Fibroblast of villous mesenchyme (primary cell): Measurements from ENCODE around the gene PLAAT2. TPM values are rescaled to one million over a fixed set of nuclear protein-coding genes. Genes with fewer than 3 reads are reported as not detected.
A peak's percentile ranks its signal among the peaks of the same experiment; 100 is the strongest.
"Not testable (repeated sequence)": the region's sequence is repeated elsewhere in the genome, so short reads cannot be mapped to it uniquely, and the experiment has no call there.

Experiments used
- DNase-seq: peaks from one replicate; pipeline ENCODE4 v3.0.0-alpha.2; 2010; ENCODE audit warnings: low read depth
- H3K4me3 ChIP-seq: 2 replicates; pipeline ENCODE4 v1.5.1; 2011; ENCODE audit warnings: low read depth, mild to moderate bottlenecking, low read length
- CTCF ChIP-seq: IDR thresholded peaks from 2 replicates; pipeline ENCODE4 v1.5.1; 2012; ENCODE audit warnings: low read depth, mild to moderate bottlenecking, low read length; ENCODE audit not compliant: insufficient read depth
- total RNA-seq: library from RNA; depleted of rRNA; stranded (reverse); fragments of >200 nt; gene quantifications from 2 replicates; pipeline ENCODE4 v1.2.3, GENCODE V29; 2012

PLAAT2 gene
- total RNA-seq, 1 donor = not detected

DNA sequence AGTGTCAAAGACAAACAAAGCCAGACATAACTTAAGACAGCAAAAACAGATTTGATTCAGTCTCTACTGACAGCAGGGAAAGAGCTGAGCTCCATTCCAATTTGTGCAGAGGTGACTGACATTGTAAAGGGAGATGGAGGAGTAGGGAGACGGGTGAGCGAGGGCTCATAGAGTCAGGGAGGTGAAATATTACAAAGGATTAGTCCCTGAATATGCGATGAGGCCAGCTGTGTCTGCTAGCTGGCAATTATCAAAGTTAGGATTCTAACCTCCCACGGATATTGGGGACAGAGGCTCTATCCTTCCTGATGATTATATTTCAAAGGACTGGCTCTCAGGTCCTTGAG is 8.3 kb downstream of the PLAAT2 start:
- no peak for DNase-seq
- TF ChIP-seq CTCF = no peak
- H3K4me3 ChIP-seq = no peak overlapping the region

- TF ChIP-seq CTCF = no peak
These were observed 9.4 kb downstream of the PLAAT2 start for GRCh38 chr11:63553759-63554158.

GRCh38 chr11:63552921-63553320 is 10.3 kb downstream of the PLAAT2 start:
- TF ChIP-seq CTCF = no peak
- no peak for DNase-seq
- H3K4me3 ChIP-seq = no peak overlapping the region

More at GRCh38 chr11:63553759-63554158, 9.4 kb downstream of the PLAAT2 start:
- no peak overlapping the region for H3K4me3 ChIP-seq
- DNase-seq = peak; percentile 36

DNA sequence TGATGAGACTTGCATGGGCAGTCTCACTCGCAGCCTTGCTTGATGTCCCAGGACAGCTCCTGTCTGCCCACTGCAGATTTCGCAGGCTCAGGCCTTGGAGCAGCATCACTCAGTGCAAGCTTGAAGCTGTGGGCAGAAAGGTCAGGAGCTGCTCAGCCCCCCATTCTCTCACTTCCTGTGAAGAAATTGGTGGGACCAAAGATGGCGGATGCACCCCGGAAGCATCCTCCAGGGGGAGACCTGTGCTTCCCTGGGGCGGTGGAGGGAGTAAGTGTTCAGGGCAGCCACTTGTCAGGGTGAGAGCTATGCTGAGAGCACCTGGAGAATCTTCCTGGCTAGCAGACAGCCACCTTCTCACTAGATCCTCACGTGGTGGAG is 11.3 kb downstream of the PLAAT2 start:
- DNase-seq = no peak
- TF ChIP-seq CTCF = no peak
- H3K4me3 ChIP-seq = no peak overlapping the region

DNA sequence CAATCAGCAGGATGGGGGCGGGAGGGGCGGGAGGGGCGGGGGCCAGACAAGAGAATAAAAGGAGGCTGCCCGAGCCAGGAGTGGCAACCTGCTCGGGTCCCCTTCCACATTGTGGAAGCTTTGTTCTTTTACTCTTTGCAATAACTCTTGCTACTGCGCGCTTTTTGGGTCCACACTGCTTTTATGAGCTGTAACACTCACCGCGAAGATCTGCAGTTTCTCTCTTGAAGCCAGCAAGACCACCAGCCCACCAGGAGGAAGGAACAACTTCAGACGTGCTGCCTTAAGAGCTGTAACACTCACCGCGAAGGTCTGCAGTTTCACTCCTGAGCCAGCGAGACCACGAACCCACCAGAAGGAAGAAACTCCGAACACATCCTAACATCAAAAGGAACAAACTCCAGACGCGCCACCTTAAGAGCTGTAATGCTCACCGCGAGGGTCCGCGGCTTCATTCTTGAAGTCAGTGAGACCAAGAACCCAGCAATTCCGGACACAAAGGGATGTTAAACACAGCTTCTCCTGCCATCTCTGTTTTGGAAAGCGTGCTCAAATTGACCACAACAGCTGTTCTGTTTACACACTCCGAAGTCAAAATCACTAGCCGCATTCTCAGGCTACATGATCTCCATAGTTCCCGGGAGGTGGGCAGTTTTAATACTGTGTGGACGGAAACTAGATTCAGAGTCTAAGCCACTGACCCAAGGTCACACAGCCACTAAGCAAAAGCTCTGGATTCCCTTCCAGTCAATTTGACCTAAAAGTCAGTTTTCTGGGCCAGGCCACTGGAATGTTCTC is 11.9 kb downstream of the PLAAT2 start:
- no peak for DNase-seq
- no peak overlapping the region for H3K4me3 ChIP-seq
- no peak for TF ChIP-seq CTCF

DNA sequence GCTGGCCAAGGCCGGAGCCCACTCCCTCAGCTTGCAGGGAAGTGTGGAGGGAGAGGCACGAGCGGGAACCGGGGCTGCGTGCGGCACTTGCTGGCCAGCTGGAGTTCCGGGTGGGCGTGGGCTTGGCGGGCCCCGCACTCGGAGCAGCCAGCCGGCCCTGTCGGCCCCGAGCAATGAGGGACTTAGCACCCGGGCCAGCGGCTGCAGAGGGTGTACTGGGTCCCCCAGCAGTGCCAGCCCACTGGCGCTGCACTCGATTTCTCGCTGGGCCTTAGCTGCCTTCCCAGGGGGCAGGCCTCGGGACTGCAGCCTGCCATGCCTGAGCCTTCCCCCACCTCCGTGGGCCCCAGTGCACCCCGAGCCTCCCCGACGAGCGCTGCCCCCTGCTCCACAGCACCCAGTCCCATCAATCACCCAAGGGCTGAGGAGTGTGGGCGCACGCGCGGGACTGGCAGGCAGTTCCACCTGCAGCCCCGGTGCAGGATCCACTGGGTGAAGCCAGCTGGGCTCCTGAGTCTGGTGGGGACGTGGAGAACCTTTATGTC is 13.0 kb downstream of the PLAAT2 start:
- not testable (repeated sequence) for H3K4me3 ChIP-seq, DNase-seq

DNA sequence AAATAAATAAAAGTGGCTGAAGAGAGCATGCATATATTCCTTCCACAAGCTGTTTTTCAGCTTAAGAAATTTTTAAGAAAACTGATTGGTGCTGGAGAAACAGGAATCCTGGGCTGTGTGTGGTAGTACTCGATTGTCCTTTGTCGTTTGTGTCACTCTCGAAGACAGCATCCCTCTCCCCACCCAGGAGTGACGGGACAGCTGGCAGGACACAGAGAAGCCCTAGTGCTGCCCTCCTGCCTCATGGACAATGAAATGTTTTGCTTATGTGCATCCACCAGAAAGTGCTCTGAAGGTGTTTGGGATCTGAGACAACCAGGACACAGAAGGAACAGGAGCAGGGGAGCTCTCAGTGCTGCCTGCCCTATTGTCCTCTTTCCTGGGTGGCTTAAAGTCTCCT is 13.8 kb downstream of the PLAAT2 start:
- no peak for TF ChIP-seq CTCF

More for the DNA sequence above, 13.8 kb downstream of the PLAAT2 start:
- H3K4me3 ChIP-seq = no peak overlapping the region
- DNase-seq = no peak
